ENCODE data around the gene KIF21B. TPM values are rescaled to one million over a fixed set of nuclear protein-coding genes. Genes with fewer than 3 reads are reported as not detected.

The KIF21B gene
- total RNA-seq, 1 experiment from 2014 or later: 2.6 TPM

DNA sequence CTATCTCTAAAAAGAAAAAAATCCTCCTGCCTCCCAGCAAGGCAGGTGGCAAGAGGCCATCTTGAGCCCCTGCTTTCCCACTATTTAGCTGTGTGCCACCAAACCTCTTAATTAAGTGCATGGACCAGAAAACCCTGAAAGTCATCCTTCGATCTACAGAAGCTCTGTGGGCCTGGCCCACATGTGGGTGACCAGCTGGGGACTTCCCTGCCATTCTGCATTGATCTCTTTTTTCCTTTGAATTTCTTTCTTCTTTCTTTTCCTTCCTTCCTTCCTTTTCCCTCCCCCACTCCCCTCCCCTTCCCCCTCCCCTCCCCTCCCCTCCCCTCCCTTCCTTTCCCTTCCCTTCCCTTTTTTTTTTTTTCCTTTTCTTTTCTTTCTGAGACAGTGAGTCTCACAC, 38.0 kb downstream of the KIF21B start:
- POLR2A ChIA-PET: no interaction called here
- CTCF ChIA-PET: no interaction called here
- TF ChIP-seq, protein P1, sequence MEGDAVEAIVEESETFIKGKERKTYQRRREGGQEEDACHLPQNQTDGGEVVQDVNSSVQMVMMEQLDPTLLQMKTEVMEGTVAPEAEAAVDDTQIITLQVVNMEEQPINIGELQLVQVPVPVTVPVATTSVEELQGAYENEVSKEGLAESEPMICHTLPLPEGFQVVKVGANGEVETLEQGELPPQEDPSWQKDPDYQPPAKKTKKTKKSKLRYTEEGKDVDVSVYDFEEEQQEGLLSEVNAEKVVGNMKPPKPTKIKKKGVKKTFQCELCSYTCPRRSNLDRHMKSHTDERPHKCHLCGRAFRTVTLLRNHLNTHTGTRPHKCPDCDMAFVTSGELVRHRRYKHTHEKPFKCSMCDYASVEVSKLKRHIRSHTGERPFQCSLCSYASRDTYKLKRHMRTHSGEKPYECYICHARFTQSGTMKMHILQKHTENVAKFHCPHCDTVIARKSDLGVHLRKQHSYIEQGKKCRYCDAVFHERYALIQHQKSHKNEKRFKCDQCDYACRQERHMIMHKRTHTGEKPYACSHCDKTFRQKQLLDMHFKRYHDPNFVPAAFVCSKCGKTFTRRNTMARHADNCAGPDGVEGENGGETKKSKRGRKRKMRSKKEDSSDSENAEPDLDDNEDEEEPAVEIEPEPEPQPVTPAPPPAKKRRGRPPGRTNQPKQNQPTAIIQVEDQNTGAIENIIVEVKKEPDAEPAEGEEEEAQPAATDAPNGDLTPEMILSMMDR (IDR thresholded peaks at IDR 0.05; ENCODE audit: insufficient read depth in 1 of 2, low read depth in 1 of 2, low read length in 1 of 2, severe bottlenecking in 1 of 2, unreplicated experiment in 1 of 2): no peak

DNA sequence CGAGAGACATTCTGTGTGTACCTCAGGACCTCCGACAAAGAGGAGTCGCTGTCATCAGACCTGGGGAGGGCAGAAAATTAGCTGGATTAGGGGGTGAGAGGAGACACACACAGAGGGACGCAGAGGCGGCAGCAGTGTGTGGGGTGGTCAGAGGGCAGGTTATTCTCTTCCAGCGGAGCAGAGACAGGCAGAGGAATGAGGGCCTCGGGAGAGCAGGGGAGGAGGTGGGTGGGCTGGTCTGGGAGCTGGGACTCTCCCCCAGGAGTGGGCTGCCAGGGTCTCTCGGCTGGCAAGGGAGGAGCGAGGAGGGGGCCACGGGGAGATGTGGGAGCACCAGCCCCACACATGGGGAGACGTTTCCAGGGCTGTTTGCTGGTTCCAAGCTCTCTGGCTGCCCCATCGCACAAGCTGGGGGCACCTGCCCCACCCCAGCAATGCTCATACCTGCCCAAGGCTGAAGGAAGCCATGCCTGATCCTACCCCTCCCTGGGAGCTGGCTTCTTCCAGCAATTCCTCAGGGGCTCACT, 40.4 kb downstream of the KIF21B start:
- no peaks in the 10 kb centered on the region for H3K4me1 ChIP-seq
- no peaks in the 10 kb centered on the region; the same call in 1 of the 2 replicates for H3K9me3 ChIP-seq
- Mint-ChIP-seq H3K27me3 (ENCODE audit: insufficient read depth, unreplicated experiment) (no peaks in the 10 kb centered on the region), H3K9me3 (ENCODE audit: unreplicated experiment) (no peaks in the 10 kb centered on the region), H3K36me3 (ENCODE audit: insufficient read depth, unreplicated experiment) (no peaks in the 10 kb centered on the region), H3K4me1 (ENCODE audit: low read depth, unreplicated experiment) (no peaks in the 10 kb centered on the region), H3K27ac (ENCODE audit: unreplicated experiment) (no peak overlapping the region), H3K4me3 (ENCODE audit: unreplicated experiment) (no peak overlapping the region)
- no peaks in the 10 kb centered on the region for H3K36me3 ChIP-seq (ENCODE audit: control insufficient read depth, insufficient read depth, low read length)
- no TSS peak for BruUV-seq (replicated peaks)
- TF ChIP-seq, protein P1 (IDR thresholded peaks at IDR 0.05; ENCODE audit: insufficient read depth in 1 of 2, low read depth in 1 of 2, low read length in 1 of 2, severe bottlenecking in 1 of 2, unreplicated experiment in 1 of 2): no peak
- intact Hi-C loops (cut with micrococcal nuclease; ENCODE audit: unreplicated experiment): no loop called here
- no peaks in the 10 kb centered on the region for H3K27me3 ChIP-seq (replicated peaks; ENCODE audit: control insufficient read depth, insufficient read depth, low read length)
- ChIA-PET POLR2A (no interaction called here), CTCF (interaction anchor here (1.9 kb wide), 1 partner anchor 11 kb away, joined by 4 read pairs; no protein-coding TSS in a partner anchor)
- no peak overlapping the region for H3K4me3 ChIP-seq (ENCODE audit: low read depth, low read length)
- no peak for DNase-seq

More for the DNA sequence above, 38.0 kb downstream of the KIF21B start:
- no peaks in the 10 kb centered on the region for H3K9me3 ChIP-seq
- no peaks in the 10 kb centered on the region for H3K9me3 Mint-ChIP-seq (ENCODE audit: unreplicated experiment)
- H3K36me3 ChIP-seq (ENCODE audit: control insufficient read depth, insufficient read depth, low read length): no peaks in the 10 kb centered on the region
- intact Hi-C loops (cut with micrococcal nuclease; ENCODE audit: unreplicated experiment): no loop called here
- no peaks in the 10 kb centered on the region for H3K27me3 Mint-ChIP-seq (ENCODE audit: insufficient read depth, unreplicated experiment)
- no peaks in the 10 kb centered on the region for H3K4me1 Mint-ChIP-seq (ENCODE audit: low read depth, unreplicated experiment)
- H3K4me3 Mint-ChIP-seq (ENCODE audit: unreplicated experiment): no peak overlapping the region
- H3K36me3 Mint-ChIP-seq (ENCODE audit: insufficient read depth, unreplicated experiment): no peaks in the 10 kb centered on the region
- H3K4me1 ChIP-seq: no peaks in the 10 kb centered on the region
- DNase-seq: no peak
- H3K27me3 ChIP-seq (replicated peaks; ENCODE audit: control insufficient read depth, insufficient read depth, low read length): no peaks in the 10 kb centered on the region
- H3K27ac Mint-ChIP-seq (ENCODE audit: unreplicated experiment): no peak overlapping the region
- H3K4me3 ChIP-seq (ENCODE audit: low read depth, low read length): no peak overlapping the region
- no TSS peak for BruUV-seq (replicated peaks)

DNA sequence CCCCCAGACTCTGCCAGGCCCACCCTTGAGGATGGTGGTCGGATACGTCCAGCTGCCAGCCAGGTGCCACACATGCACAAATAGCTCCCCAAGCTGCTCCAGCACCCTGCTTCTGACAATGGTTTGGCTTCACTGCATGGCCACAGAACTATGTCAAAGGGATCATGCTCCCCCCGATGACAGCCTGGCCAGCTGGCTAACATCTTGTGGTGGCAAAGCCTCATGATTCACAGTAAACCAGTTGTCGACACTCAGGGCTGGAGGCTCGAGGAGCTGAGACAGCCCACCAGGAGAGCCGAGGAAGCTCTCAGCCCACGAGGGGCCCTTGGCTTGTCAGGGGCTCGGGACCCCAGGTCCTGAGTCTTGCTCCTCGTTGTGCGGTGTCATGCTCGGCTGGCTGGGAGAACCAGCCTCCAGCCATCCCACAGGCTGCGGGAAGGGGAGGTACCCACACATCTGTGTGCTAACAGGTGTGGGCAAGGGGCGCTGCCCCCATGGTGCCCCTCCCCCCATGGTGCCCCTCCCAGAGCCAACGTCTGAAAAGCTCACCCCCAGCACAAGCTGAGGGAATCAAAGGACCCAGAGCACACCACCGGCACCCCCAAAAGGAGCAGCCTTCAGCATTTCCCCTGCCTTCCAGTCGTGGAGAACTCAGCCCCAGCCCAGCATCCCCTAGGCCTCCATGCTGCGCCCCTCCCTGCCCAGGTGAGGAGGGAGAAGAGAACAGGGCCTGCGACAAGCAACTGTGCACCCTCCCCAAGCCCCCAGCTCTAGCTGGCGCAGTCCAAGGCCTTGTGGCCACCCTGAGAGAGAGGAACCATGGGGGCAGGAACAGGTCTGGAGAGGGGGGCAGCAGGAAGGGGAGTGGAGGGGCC, 41.2 kb downstream of the KIF21B start:
- Mint-ChIP-seq H3K4me3 (ENCODE audit: unreplicated experiment) (no peak overlapping the region), H3K36me3 (ENCODE audit: insufficient read depth, unreplicated experiment) (no peaks in the 10 kb centered on the region), H3K9me3 (ENCODE audit: unreplicated experiment) (no peaks in the 10 kb centered on the region), H3K27ac (ENCODE audit: unreplicated experiment) (no peak overlapping the region), H3K27me3 (ENCODE audit: insufficient read depth, unreplicated experiment) (no peaks in the 10 kb centered on the region), H3K4me1 (ENCODE audit: low read depth, unreplicated experiment) (no peaks in the 10 kb centered on the region)
- intact Hi-C loops (cut with micrococcal nuclease; ENCODE audit: unreplicated experiment): no loop called here
- no TSS peak for BruUV-seq (replicated peaks)
- TF ChIP-seq, protein P1 (IDR thresholded peaks at IDR 0.05; ENCODE audit: insufficient read depth in 1 of 2, low read depth in 1 of 2, low read length in 1 of 2, severe bottlenecking in 1 of 2, unreplicated experiment in 1 of 2): no peak
- Histone ChIP-seq H3K27me3 (replicated peaks; ENCODE audit: control insufficient read depth, insufficient read depth, low read length) (no peaks in the 10 kb centered on the region), H3K4me1 (no peaks in the 10 kb centered on the region), H3K36me3 (ENCODE audit: control insufficient read depth, insufficient read depth, low read length) (no peaks in the 10 kb centered on the region), H3K9me3 (no peaks in the 10 kb centered on the region; the same call in 1 of the 2 replicates), H3K4me3 (ENCODE audit: low read depth, low read length) (no peak overlapping the region)
- DNase-seq: no peak
- POLR2A ChIA-PET: no interaction called here
- CTCF ChIA-PET: interaction anchor here (1.0 to 1.9 kb wide), 2 partner anchors 10 kb away, joined by 3 to 4 read pairs; no protein-coding TSS in a partner anchor
